Lung (tissue), 12 donors: ENCODE results near the gene PGAP2. TPM values are rescaled to one million over a fixed set of nuclear protein-coding genes. Genes with fewer than 3 reads are reported as not detected.

ENCODE experiments used
- ATAC-seq: fragments of 200-7000 bp; cut with Tn5 transposase; one replicate; pipeline ENCODE4 v1.9.1; 2020; ENCODE audit warnings: moderate number of reproducible peaks; ENCODE audit not compliant: insufficient read depth, low FRiP score
- DNase-seq, 3 donors: peaks; one replicate each; pipeline ENCODE4 v3.0.0-alpha.2; 2013 to 2017
- H3K27ac ChIP-seq, 2 donors: one replicate each; pipeline ENCODE4 v1.5.1; 2013; ENCODE audit warnings: mild to moderate bottlenecking in 2 of 2, moderate library complexity in 2 of 2, control low read depth in 1 of 2, inconsistent platforms in 1 of 2, low read depth in 1 of 2, low read length in 1 of 2
- H3K27me3 ChIP-seq, 3 donors: one replicate each; pipeline ENCODE4 v1.5.1; 2013; ENCODE audit warnings: low read length in 2 of 3; ENCODE audit not compliant: control insufficient read depth in 3 of 3, insufficient read depth in 3 of 3
- H3K36me3 ChIP-seq, 4 donors: one replicate each; pipeline ENCODE4 v1.5.1; 2013; ENCODE audit warnings: low read length in 4 of 4, mild to moderate bottlenecking in 1 of 4, moderate library complexity in 1 of 4; ENCODE audit not compliant: control insufficient read depth in 4 of 4, insufficient read depth in 4 of 4
- H3K4me1 ChIP-seq, 5 donors: one replicate each; pipeline ENCODE4 v1.5.1; 2013; ENCODE audit warnings: low read length in 5 of 5, mild to moderate bottlenecking in 2 of 5, moderate library complexity in 1 of 5; ENCODE audit not compliant: control insufficient read depth in 5 of 5, insufficient read depth in 5 of 5
- H3K4me3 ChIP-seq: one replicate; pipeline ENCODE4 v1.5.1; 2013; ENCODE audit warnings: mild to moderate bottlenecking, control low read depth, moderate library complexity
- H3K9ac ChIP-seq, 2 donors: one replicate each; pipeline ENCODE4 v1.5.1; 2013; ENCODE audit warnings: low read length in 2 of 2, control low read depth in 1 of 2; ENCODE audit not compliant: insufficient read depth in 1 of 2
- H3K9me3 ChIP-seq, 4 donors: one replicate each; pipeline ENCODE4 v1.5.1; 2013; ENCODE audit warnings: low read length in 3 of 4, mild to moderate bottlenecking in 1 of 4, moderate library complexity in 1 of 4; ENCODE audit not compliant: control insufficient read depth in 4 of 4, insufficient read depth in 3 of 4
- CTCF ChIP-seq: IDR thresholded peaks from 2 replicates; pipeline ENCODE4 v1.5.1; 2012; ENCODE audit warnings: mild to moderate bottlenecking; ENCODE audit errors: control extremely low read depth, extremely low read depth
- WGBS, 2 donors: extraction: QIAGEN DNeasy Blood & Tissue Kit; methylation state at CpG; one replicate each; pipeline ENCODE4 v1.1.7; 2013; 5-methylcytosine and 5-hydroxymethylcytosine counted together
- polyA plus RNA-seq, 2 donors: library from polyadenylated mRNA; stranded (reverse); fragments of 200-250 nt; gene quantifications; one replicate each; pipeline ENCODE4 v1.2.1, GENCODE V29; 2013
- total RNA-seq, 2 donors: library from RNA; depleted of rRNA in 1 of 2; stranded (reverse); fragments of >200 nt in 1 of 2; gene quantifications; one replicate each; pipeline ENCODE4 v1.2.1, GENCODE V29; 2014 to 2021
- donor health status: control.
- donor health status: control.
- donor health status: Bipolar disorder and iron deficiency.
- donor health status: healthy.
- donor health status: DM: yes; HTN: yes; CAD: no.

PGAP2 gene
- total and polyA plus RNA-seq, 4 donors, result 17.5 to 23.6 (median 20.9) TPM

- H3K4me3 ChIP-seq, result no peak overlapping the region
- H3K4me1 ChIP-seq, result peaks cover 0 to 24% (median 7%) of the 10 kb centered on the region in 5 donors
- ATAC-seq (no peak), DNase-seq (peak; percentile 79 to 92 (median 87))
- no peak for TF ChIP-seq CTCF
- no peaks in the 10 kb centered on the region for H3K27me3 ChIP-seq
- H3K36me3 ChIP-seq, result peaks cover 0 to 4% (median 0%) of the 10 kb centered on the region in 4 donors
- H3K27ac ChIP-seq, result no peak overlapping the region
- H3K9ac ChIP-seq, result peak overlapping the region in 1 of 2 donors; percentile 73
- 79 to 83% methylated on average over 4 of the region's 4 CpGs for WGBS, 2 donors
- no peaks in the 10 kb centered on the region for H3K9me3 ChIP-seq
Observed at GRCh38 chr11:3815845-3816244, 7.5 kb downstream of the PGAP2 start.

- Histone ChIP-seq H3K9ac (no peak overlapping the region), H3K4me3 (no peak overlapping the region), H3K27me3 (no peaks in the 10 kb centered on the region), H3K36me3 (peaks cover 0 to 4% (median 0%) of the 10 kb centered on the region in 4 donors), H3K27ac (peak overlapping the region in 1 of 2 donors; percentile 26), H3K9me3 (no peaks in the 10 kb centered on the region), H3K4me1 (peaks cover 0 to 24% (median 7%) of the 10 kb centered on the region in 5 donors)
- ATAC-seq (peak; percentile 19), DNase-seq (no peak)
- TF ChIP-seq CTCF, result no peak
- 72 to 86% methylated on average over 2 of the region's 2 CpGs for WGBS, 2 donors
Observed at GRCh38 chr11:3816673-3817072, 8.3 kb downstream of the PGAP2 start.

GRCh38 chr11:3817181-3817800 lies 8.9 kb downstream of the PGAP2 start:
- TF ChIP-seq CTCF, result no peak
- H3K27ac ChIP-seq, result no peak overlapping the region
- H3K27me3 ChIP-seq, result no peaks in the 10 kb centered on the region
- H3K4me3 ChIP-seq, result no peak overlapping the region
- ATAC-seq (no peak), DNase-seq (no peak)
- peaks cover 0 to 24% (median 7%) of the 10 kb centered on the region in 5 donors for H3K4me1 ChIP-seq
- H3K9me3 ChIP-seq, result no peaks in the 10 kb centered on the region
- WGBS, 2 donors, result 84 to 87% methylated on average over 10 of the region's 10 CpGs
- H3K9ac ChIP-seq, result no peak overlapping the region
- H3K36me3 ChIP-seq, result peaks cover 0 to 4% (median 0%) of the 10 kb centered on the region in 4 donors

DNA sequence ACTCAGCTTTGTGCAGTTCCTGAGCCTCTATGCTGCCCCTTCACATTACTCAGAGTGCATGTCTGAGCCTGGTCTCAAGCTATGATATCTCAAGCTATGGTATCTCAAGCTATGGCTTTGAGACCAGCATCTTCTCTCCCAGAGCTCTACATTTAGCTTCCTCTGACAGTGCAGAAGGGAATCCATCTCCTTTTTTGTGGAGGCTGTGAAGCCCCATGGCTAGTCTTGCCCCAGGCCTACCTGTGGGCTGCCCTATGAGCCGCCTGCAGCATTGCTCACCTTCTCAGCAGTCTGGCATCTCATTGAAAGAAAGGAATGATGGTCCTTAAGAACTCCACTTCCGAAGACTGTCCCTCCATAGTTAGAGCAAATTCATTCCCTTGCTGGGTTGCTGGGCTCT lies 12.6 kb downstream of the PGAP2 start:
- Histone ChIP-seq H3K4me1 (peaks cover 0 to 16% (median 0%) of the 10 kb centered on the region in 5 donors), H3K27ac (no peak overlapping the region), H3K27me3 (no peaks in the 10 kb centered on the region), H3K4me3 (no peak overlapping the region), H3K9ac (no peak overlapping the region), H3K36me3 (peaks cover 0 to 11% (median 8%) of the 10 kb centered on the region in 4 donors), H3K9me3 (no peaks in the 10 kb centered on the region)
- TF ChIP-seq CTCF, result no peak
- 98 to 99% methylated on average over 2 of the region's 2 CpGs for WGBS, 2 donors
- ATAC-seq (no peak), DNase-seq (no peak)
